HUES64 (cell line): ENCODE measurements around the gene KRT36.

Source experiments
- H3K27ac ChIP-seq: 2 replicates; pipeline ENCODE4 v1.7.0; 2013; ENCODE audit warnings: low read depth, low read length, inconsistent platforms
- H3K27me3 ChIP-seq: 2 replicates; pipeline ENCODE4 v1.6.1; 2013; ENCODE audit warnings: mild to moderate bottlenecking, low read length; ENCODE audit not compliant: insufficient read depth
- H3K36me3 ChIP-seq: 2 replicates; pipeline ENCODE4 v1.6.1; 2013; ENCODE audit warnings: mild to moderate bottlenecking, low read length; ENCODE audit not compliant: insufficient read depth
- H3K4me1 ChIP-seq: 2 replicates; pipeline ENCODE4 v1.6.1; 2013; ENCODE audit warnings: mild to moderate bottlenecking, low read length, moderate library complexity; ENCODE audit not compliant: insufficient read depth
- H3K4me3 ChIP-seq: 2 replicates; pipeline ENCODE4 v1.5.1; 2013; ENCODE audit warnings: mild to moderate bottlenecking, low read length, moderate library complexity
- H3K9ac ChIP-seq: 2 replicates; pipeline ENCODE4 v1.6.1; 2013; ENCODE audit warnings: mild to moderate bottlenecking, low read depth, low read length
- H3K9me3 ChIP-seq: 2 replicates; pipeline ENCODE4 v1.6.1; 2013; ENCODE audit warnings: low read depth, low read length; ENCODE audit not compliant: insufficient read depth
- WGBS: fragments of 150-250, 120-280 bp; methylation state at CpG from one replicate; pipeline ENCODE4 v1.1.7; 2013; ENCODE audit warnings: missing lambda C conversion rate; 5-methylcytosine and 5-hydroxymethylcytosine counted together

KRT36 gene

DNA sequence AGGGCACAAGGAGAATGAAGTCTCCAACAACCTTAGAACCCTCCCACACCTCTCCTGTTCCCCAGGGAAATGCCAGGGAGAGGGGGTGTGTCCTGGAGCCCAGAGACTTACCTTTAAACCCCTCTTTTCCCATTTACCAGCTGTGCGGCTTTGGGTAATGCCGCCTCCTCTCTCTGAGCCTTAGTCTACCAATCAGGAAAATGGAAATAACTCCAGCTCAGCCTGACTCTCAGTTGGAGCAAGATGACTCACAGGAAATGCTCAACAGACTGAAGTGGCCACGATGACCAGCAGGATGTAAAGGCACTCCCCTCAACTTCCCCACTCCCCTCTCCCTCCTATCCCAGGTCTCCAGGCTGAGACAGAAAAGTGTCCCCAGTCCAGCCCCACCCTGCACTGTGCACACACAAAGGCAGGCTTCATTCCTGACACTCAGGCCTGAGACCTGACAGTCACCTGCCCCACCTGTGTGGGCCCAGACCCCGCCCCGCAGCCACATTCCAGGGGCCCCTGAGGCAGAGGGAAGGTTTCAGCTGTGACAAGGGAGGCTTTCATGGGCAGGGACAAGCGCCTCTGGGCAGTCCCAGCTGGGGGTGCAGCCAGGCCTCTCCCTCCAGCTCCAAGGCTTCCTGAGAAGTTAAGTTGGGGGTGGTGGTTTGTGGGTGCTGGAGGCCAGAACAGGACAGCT lies 32.0 kb upstream of the KRT36 start:
- H3K9me3 ChIP-seq = no peaks in the 10 kb centered on the region
- 61% methylated on average over 6 of the region's 6 CpGs for WGBS
- peaks cover 29% of the 10 kb centered on the region for H3K36me3 ChIP-seq
- H3K27me3 ChIP-seq = no peaks in the 10 kb centered on the region
- H3K27ac ChIP-seq = no peak overlapping the region
- H3K9ac ChIP-seq = no peak overlapping the region
- H3K4me1 ChIP-seq = peaks cover 15% of the 10 kb centered on the region; the same call in 1 of the 2 replicates
- no peak overlapping the region for H3K4me3 ChIP-seq

DNA sequence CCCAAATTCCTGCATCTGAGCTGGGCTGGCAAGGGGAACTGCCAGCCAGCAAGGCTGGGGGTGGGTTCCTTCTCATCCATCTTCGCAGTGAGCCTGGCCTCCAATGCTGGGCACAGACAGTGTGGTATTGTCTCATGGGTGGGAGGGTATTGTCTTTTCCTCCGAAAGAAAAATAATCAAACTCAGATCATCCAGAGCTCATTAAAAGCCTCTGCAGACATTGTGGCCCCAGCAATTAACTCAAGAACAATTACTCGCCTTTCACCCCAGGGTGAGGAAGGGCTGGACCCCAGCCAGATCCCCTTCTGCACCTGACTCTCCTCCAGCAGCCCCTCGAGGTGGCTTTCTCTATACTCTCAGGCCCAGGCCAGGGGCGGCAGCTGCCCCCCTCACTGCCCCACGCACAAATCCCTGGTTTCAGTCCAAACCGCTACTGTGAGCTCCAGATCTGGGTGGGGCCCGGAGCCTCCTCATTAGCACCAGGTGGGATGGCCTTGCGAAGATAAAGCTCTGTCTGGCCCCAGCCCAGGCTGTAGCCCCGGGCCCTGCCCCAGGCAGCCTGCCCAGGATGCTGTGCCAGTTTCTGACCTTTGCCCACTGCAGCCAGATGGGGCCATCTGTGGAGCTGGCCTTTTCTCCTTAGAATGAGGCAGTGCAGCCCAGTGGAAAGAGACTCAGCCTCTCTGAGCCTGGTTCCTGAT lies 31.3 kb upstream of the KRT36 start:
- Histone ChIP-seq H3K4me1 (peaks cover 14% of the 10 kb centered on the region; the same call in 1 of the 2 replicates), H3K9me3 (no peaks in the 10 kb centered on the region), H3K9ac (no peak overlapping the region), H3K27ac (no peak overlapping the region), H3K27me3 (no peaks in the 10 kb centered on the region), H3K36me3 (peaks cover 29% of the 10 kb centered on the region), H3K4me3 (no peak overlapping the region)
- WGBS = 80% methylated on average over 10 of the region's 10 CpGs

DNA sequence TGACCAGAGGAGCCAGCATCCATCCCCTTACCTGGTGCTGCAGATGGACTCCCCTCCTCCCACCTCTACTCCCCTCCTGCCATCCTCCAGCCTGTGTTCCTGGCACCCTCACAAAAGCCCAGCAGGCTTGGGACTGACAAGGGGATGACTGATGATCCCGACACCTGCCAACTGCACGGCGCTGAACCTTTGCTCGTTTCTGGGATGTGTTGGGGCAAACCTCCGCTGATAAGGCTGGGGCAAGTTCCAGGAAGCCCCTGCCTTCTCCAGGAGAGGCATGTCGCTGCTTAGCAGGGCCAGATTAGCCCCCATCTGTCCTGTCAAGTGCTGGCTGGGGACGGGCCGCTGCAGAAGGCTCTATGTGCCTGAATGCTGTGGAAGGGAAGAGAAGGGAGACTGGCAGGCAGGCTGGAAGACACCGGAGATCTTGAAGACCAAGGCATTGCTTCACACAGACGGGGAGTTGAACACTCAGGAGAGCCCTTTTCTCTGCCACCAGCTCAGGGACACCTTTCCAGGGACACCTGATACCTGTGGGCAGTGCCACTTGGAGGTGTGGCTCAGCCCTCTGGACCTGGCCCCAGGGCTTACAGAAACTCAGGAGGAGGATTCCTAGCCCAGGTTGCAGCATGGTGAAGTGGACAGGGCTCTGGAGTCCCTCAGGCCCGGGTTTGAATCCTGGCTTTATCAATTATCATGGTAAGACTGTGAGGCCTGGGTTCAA lies 30.0 kb upstream of the KRT36 start:
- H3K27ac ChIP-seq = no peak overlapping the region
- no peak overlapping the region for H3K9ac ChIP-seq
- peaks cover 14% of the 10 kb centered on the region; the same call in 1 of the 2 replicates for H3K4me1 ChIP-seq
- H3K4me3 ChIP-seq = no peak overlapping the region
- H3K27me3 ChIP-seq = no peaks in the 10 kb centered on the region
- WGBS = 80% methylated on average over 10 of the region's 11 CpGs
- no peaks in the 10 kb centered on the region for H3K9me3 ChIP-seq
- peaks cover 18% of the 10 kb centered on the region for H3K36me3 ChIP-seq

DNA sequence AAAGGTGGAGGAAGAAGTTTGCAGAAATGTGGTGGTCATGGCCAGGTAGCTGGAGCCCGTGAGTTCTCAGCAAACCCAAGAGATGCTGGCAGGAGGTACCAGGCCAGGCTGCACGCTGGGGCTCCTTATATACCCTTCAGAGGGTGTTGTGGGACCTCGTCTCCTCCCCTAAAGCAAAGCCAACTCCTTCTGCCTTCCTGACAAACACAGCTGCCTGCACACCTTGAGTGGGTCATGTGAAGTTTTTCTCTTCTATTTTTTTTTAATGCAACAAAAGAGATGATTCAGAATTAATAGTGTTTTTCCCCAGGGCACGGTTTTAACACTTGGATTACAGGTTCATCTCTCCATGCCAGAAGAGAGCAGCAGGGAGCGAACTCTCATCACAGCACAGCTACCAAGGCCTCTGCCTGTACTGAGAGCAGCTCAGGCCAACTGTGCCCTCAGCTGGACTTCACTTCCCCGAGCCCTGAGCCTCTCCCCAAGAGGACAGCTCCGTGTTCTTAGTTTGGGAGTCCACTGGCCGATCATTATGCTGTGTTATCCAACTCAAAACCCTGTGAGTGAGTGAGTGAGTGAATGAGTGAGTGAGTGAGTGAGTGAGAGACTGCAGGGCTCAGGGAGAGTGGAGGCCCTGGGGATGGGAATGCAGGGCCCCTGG lies 29.2 kb upstream of the KRT36 start, which contains the start of gene KRT15:
Gene KRT15, minus strand, starts transcription at position 102 of the 661 bp plus-strand sequence. Its CDS starts 63 bp downstream, at position 39.
- Histone ChIP-seq H3K4me3 (no peak within 1 kb of the TSS), H3K4me1 (peaks cover 14% of the 10 kb centered on the region; the same call in 1 of the 2 replicates)
- 86% methylated on average over 8 of the region's 8 CpGs for WGBS

DNA sequence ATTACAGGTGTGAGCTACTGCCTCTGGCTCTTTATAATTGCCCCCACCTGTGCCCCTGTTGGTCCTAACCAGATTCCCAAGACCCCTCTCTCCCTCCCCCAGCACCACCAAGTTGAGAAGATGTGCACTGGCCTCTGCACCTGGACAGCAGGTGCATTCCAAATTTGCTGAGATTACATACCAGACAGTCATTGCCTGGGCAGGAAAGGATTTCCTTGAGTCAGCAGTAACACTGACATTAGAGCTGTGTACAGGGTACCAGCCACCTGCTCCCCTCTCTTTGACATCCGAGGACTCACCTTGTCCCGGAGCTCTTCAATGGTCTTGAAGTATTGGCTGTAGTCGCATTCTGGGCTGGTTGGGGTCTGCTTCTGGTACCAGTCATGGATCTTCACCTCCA lies 28.3 kb upstream of the KRT36 start:
- Histone ChIP-seq H3K4me3 (no peak overlapping the region), H3K27ac (no peak overlapping the region), H3K9me3 (no peaks in the 10 kb centered on the region), H3K9ac (no peak overlapping the region), H3K27me3 (no peaks in the 10 kb centered on the region), H3K4me1 (peaks cover 14% of the 10 kb centered on the region; the same call in 1 of the 2 replicates), H3K36me3 (peaks cover 2% of the 10 kb centered on the region)
- 93% methylated on average over 3 of the region's 3 CpGs for WGBS

More for the DNA sequence above, 29.2 kb upstream of the KRT36 start, which contains the start of gene KRT15:
- Histone ChIP-seq H3K27me3 (no peaks in the 10 kb centered on the region), H3K9me3 (no peaks in the 10 kb centered on the region), H3K27ac (no peak within 1 kb of the TSS), H3K36me3 (peaks cover 11% of the 10 kb centered on the region), H3K9ac (no peak within 1 kb of the TSS)

DNA sequence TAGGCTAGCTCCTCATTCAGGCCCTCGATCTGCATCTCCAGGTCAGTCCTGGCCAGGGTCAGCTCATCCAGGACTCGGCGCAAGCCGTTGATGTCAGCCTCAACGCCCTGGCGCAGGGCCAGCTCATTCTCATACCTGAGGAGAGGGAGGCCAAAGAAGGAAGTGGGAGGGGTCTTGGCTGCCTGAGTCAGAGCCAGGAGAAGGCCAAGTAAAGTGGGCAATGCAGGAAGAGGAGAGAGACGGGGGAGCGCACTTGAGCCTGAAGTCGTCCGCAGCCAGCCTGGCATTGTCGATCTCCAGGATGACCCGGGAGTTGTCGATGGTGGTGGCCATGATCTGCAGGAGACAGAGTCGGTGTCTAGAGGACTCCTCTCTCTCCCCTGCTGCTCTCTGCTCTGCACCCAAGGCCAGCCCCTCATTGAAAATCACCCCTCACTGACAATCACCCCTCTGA lies 27.1 kb upstream of the KRT36 start:
- H3K9me3 ChIP-seq = no peaks in the 10 kb centered on the region
- no peaks in the 10 kb centered on the region for H3K27me3 ChIP-seq
- no peak overlapping the region for H3K27ac ChIP-seq
- no peaks in the 10 kb centered on the region for H3K36me3 ChIP-seq
- H3K4me1 ChIP-seq = peaks cover 10% of the 10 kb centered on the region; the same call in 1 of the 2 replicates
- 87% methylated on average over 14 of the region's 14 CpGs for WGBS
- no peak overlapping the region for H3K4me3 ChIP-seq
- H3K9ac ChIP-seq = no peak overlapping the region

DNA sequence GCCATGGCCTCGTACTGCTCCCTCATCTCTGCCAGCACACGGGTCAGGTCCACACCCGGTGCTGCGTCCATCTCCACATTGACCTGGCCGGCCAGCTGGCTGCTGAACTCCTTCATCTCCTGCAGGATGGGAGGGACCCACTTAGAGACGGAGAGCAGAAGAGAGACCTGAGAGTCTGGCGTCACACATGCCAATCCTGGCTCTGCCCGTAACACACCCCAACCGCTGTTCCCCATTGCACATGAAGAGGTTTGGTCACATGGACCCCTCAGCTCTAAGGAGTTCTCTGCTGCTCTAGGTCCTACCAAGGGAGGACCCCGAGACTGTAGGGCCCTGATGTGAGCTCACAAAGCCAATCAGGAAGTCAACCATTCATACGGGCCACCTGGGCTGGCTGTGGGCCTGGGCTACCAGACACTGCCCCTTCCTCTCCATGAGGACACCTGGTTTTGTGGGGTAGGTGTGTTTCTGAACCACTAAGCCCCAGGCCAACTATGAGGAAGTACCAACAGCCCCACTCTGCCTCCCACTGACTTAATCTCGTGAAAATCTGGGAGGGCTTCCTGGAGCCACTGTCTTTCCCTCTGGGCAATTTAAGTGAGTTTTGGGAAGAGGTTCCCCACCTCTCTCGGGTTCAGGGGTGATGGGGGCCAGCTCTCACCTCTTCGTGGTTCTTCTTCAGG lies 26.6 kb upstream of the KRT36 start:
- Histone ChIP-seq H3K4me1 (peaks cover 5% of the 10 kb centered on the region; the same call in 1 of the 2 replicates), H3K27ac (no peak overlapping the region), H3K4me3 (no peak overlapping the region), H3K36me3 (no peaks in the 10 kb centered on the region), H3K9me3 (no peaks in the 10 kb centered on the region), H3K27me3 (no peaks in the 10 kb centered on the region), H3K9ac (no peak overlapping the region)
- 93% methylated on average over 14 of the region's 14 CpGs for WGBS

DNA sequence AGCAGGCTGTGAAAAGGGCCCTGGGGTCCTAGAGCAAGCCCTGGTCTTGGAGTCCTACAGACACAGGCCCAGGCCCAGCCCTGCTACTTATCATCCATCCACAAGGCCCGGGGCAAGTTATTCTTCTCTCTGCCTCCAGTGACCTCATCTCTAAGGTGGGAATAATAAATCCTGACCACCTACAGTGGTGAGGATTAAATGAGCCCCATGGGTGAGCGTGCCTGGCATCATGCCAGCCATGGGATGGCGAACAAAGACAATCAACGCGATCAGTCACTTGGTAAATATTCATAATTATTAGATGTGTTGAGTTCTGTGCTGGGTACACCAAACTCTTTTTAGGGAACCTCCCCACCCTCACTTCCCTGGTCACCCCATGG lies 23.4 kb upstream of the KRT36 start:
- Histone ChIP-seq H3K9ac (no peak overlapping the region), H3K9me3 (no peaks in the 10 kb centered on the region), H3K4me1 (peaks cover 10% of the 10 kb centered on the region), H3K27ac (no peak overlapping the region), H3K27me3 (no peaks in the 10 kb centered on the region), H3K36me3 (no peaks in the 10 kb centered on the region), H3K4me3 (no peak overlapping the region)
- WGBS = 93% methylated on average over 5 of the region's 5 CpGs

- H3K9ac ChIP-seq = no peak overlapping the region
- H3K36me3 ChIP-seq = no peaks in the 10 kb centered on the region
- no peaks in the 10 kb centered on the region for H3K9me3 ChIP-seq
- peaks cover 10% of the 10 kb centered on the region for H3K4me1 ChIP-seq
- H3K27ac ChIP-seq = no peak overlapping the region
- no peaks in the 10 kb centered on the region for H3K27me3 ChIP-seq
- WGBS = 82% methylated on average over 7 of the region's 7 CpGs
- H3K4me3 ChIP-seq = no peak overlapping the region
These were observed 22.9 kb upstream of the KRT36 start for GRCh38 chr17:41512546-41513167.

- no peaks in the 10 kb centered on the region for H3K27me3 ChIP-seq
- no peaks in the 10 kb centered on the region for H3K36me3 ChIP-seq
- H3K4me3 ChIP-seq = no peak overlapping the region
- peaks cover 10% of the 10 kb centered on the region for H3K4me1 ChIP-seq
- no peak overlapping the region for H3K9ac ChIP-seq
- H3K27ac ChIP-seq = no peak overlapping the region
- no peaks in the 10 kb centered on the region for H3K9me3 ChIP-seq
- WGBS = 92% methylated on average over 10 of the region's 10 CpGs
These were observed 22.0 kb upstream of the KRT36 start for GRCh38 chr17:41511716-41512115.
